ENCODE results near the gene CCDC144A.
"Not testable (repeated sequence)": the region's sequence is repeated elsewhere in the genome, so short reads cannot be mapped to it uniquely, and the experiment has no call there.

GRCh38 chr17:16817940-16818339 lies 127.9 kb downstream of the CCDC144A start:
- not testable (repeated sequence) for TF ChIP-seq CTCF, POLR2AphosphoS5, EP300 (IDR thresholded peaks at IDR 0.05)

All from sigmoid colon (tissue), 4 donors.